IMR-90 (cell line): ENCODE results near the gene TFAP2A. TPM values are rescaled to one million over a fixed set of nuclear protein-coding genes. Genes with fewer than 3 reads are reported as not detected.

ENCODE experiments used
- ATAC-seq: fragments of 200-7000 bp; cut with Tn5 transposase; 2 replicates; pipeline ENCODE4 v1.9.1; 2020; ENCODE audit warnings: low read depth, mild to moderate bottlenecking, moderate library complexity
- BruUV-seq: library from RNA; stranded (reverse); fragments of 400-500 nt; replicated peaks from 2 replicates; lab custom pipeline; 2021; lab: Mats Ljungman, UMichigan
- CTCF ChIA-PET: fragments of 300-600 bp; formaldehyde crosslinking; extraction: SDS; loops from one replicate; lab custom pipeline; 2021; ENCODE audit warnings: antibody characterized with exemption; lab: Yijun Ruan, JAX
- POLR2A ChIA-PET: fragments of 300-600 bp; sonication (Branson Sonifier 250); formaldehyde crosslinking; loops from one replicate; lab custom pipeline; 2022; ENCODE audit warnings: antibody characterized with exemption; ENCODE audit not compliant: unreplicated experiment; lab: Charles Lee
- DNase-seq: peaks from one replicate; pipeline ENCODE4 v3.0.0; 2013
- H2AFZ ChIP-seq: replicated peaks from 2 replicates; pipeline ENCODE3; 2013; ENCODE audit warnings: low read length, mild to moderate bottlenecking; ENCODE audit not compliant: poor library complexity
- H2AK5ac ChIP-seq: 2 replicates; pipeline ENCODE4 v1.6.1; 2013; ENCODE audit warnings: low read depth, low read length, inconsistent platforms
- H2AK9ac ChIP-seq: replicated peaks from 2 replicates; pipeline ENCODE3; 2013; ENCODE audit warnings: mild to moderate bottlenecking, low read depth, low read length, moderate library complexity; ENCODE audit not compliant: poor library complexity
- H2BK120ac ChIP-seq: 2 replicates; pipeline ENCODE4 v1.6.1; 2013; ENCODE audit warnings: low read depth, low read length, inconsistent platforms
- H2BK15ac ChIP-seq: 3 replicates; pipeline ENCODE4 v1.6.1; 2013; ENCODE audit warnings: low read depth, low read length, inconsistent platforms
- H2BK20ac ChIP-seq: 2 replicates; pipeline ENCODE4 v1.6.1; 2013; ENCODE audit warnings: low read depth, mild to moderate bottlenecking, inconsistent platforms, low read length, moderate library complexity
- H2BK5ac ChIP-seq: 2 replicates; pipeline ENCODE4 v1.6.1; 2013; ENCODE audit warnings: mild to moderate bottlenecking, low read depth, low read length, inconsistent platforms; ENCODE audit not compliant: poor library complexity, severe bottlenecking
- H3K14ac ChIP-seq: replicated peaks from 2 replicates; pipeline ENCODE4 v1.6.1; 2013; ENCODE audit warnings: low read depth, low read length, inconsistent platforms
- H3K18ac ChIP-seq: 2 replicates; pipeline ENCODE4 v1.6.1; 2013; ENCODE audit warnings: low read depth, low read length, control low read depth
- H3K23ac ChIP-seq: 2 replicates; pipeline ENCODE4 v1.6.1; 2013; ENCODE audit warnings: low read depth, low read length, inconsistent platforms
- H3K27ac ChIP-seq: 2 replicates; pipeline ENCODE4 v1.5.1; 2013; ENCODE audit warnings: mild to moderate bottlenecking, control low read depth, low read length; ENCODE audit not compliant: insufficient read depth
- H3K27me3 ChIP-seq: 2 replicates; pipeline ENCODE4 v1.6.1; 2013; ENCODE audit warnings: low read length; ENCODE audit not compliant: control insufficient read depth, insufficient read depth
- H3K36me3 ChIP-seq: 2 replicates; pipeline ENCODE4 v1.6.1; 2013; ENCODE audit warnings: low read length, mixed read lengths; ENCODE audit not compliant: control insufficient read depth, insufficient read depth
- H3K4ac ChIP-seq: 2 replicates; pipeline ENCODE4 v1.6.1; 2013; ENCODE audit warnings: low read depth, low read length, inconsistent platforms
- H3K4me1 ChIP-seq: 2 replicates; pipeline ENCODE4 v1.6.1; 2013; ENCODE audit warnings: low read length, mixed read lengths; ENCODE audit not compliant: control insufficient read depth, insufficient read depth
- H3K4me2 ChIP-seq: 2 replicates; pipeline ENCODE4 v1.6.1; 2013; ENCODE audit warnings: low read depth, mild to moderate bottlenecking, control low read depth, low read length, moderate library complexity
- H3K4me3 ChIP-seq: 2 replicates; pipeline ENCODE4 v1.5.1; 2013; ENCODE audit warnings: low read depth, mild to moderate bottlenecking, control low read depth, low read length, moderate library complexity; ENCODE audit not compliant: insufficient read depth
- H3K56ac ChIP-seq: 2 replicates; pipeline ENCODE4 v1.6.1; 2013; ENCODE audit warnings: low read length, inconsistent platforms; ENCODE audit not compliant: insufficient read depth; ENCODE audit errors: extremely low read depth
- H3K79me1 ChIP-seq, 2 experiments: 2 replicates each; pipeline ENCODE4 v1.6.1; 2013; ENCODE audit warnings: low read length in 2 of 2, inconsistent platforms in 1 of 2, low read depth in 1 of 2
- H3K9ac ChIP-seq: 2 replicates; pipeline ENCODE4 v1.6.1; 2013; ENCODE audit warnings: low read depth, low read length, control low read depth
- H3K9me1 ChIP-seq: 2 replicates; pipeline ENCODE4 v1.6.1; 2013; ENCODE audit warnings: low read length, inconsistent platforms; ENCODE audit not compliant: insufficient read depth
- H3K9me3 ChIP-seq: 2 replicates; pipeline ENCODE4 v1.6.1; 2013; ENCODE audit warnings: low read length; ENCODE audit not compliant: control insufficient read depth, insufficient read depth
- H4K20me1 ChIP-seq: 2 replicates; pipeline ENCODE4 v1.6.1; 2013; ENCODE audit warnings: low read length, inconsistent platforms; ENCODE audit not compliant: insufficient read depth
- H4K5ac ChIP-seq: 2 replicates; pipeline ENCODE4 v1.6.1; 2013; ENCODE audit warnings: mild to moderate bottlenecking, low read depth, low read length, control low read depth
- H4K8ac ChIP-seq, 2 experiments: 2 replicates each; pipeline ENCODE4 v1.6.1; 2013; ENCODE audit warnings: low read depth in 2 of 2, low read length in 2 of 2, control low read depth in 1 of 2, inconsistent platforms in 1 of 2
- H4K91ac ChIP-seq: 2 replicates; pipeline ENCODE4 v1.6.1; 2013; ENCODE audit warnings: low read depth, low read length, inconsistent platforms; ENCODE audit not compliant: insufficient read depth
- BHLHE40 ChIP-seq: fragments of 150-350 bp; IDR thresholded peaks from 2 replicates; pipeline ENCODE4 v1.6.1; 2016; ENCODE audit warnings: mild to moderate bottlenecking, low read depth, low read length
- FOS ChIP-seq: fragments of 150-350 bp; IDR thresholded peaks from 2 replicates; pipeline ENCODE4 v1.6.1; 2016; ENCODE audit warnings: low read depth, low read length
- MAZ ChIP-seq: IDR thresholded peaks from 2 replicates; pipeline ENCODE4 v1.6.1; 2012; ENCODE audit warnings: low read depth, mild to moderate bottlenecking, low read length, improper control_type of control experiment, moderate library complexity, borderline replicate concordance
- POLR2A ChIP-seq: IDR thresholded peaks from 2 replicates; pipeline ENCODE4 v1.6.1; 2012; ENCODE audit warnings: mild to moderate bottlenecking, low read depth, low read length
- WGBS, 2 experiments: methylation state at CpG; one replicate each; pipeline versions ENCODE4 v1.1.5 to v1.1.7; 2013; ENCODE audit warnings: missing lambda C conversion rate in 2 of 2; ENCODE audit not compliant: insufficient read length in 1 of 2; ENCODE audit errors: extremely low coverage in 2 of 2; 5-methylcytosine and 5-hydroxymethylcytosine counted together
- dilution Hi-C: fragments of 300-500 bp; cut with HindIII; formaldehyde crosslinking; loops from one replicate; pipeline ENCODE4 v1.14.3; 2018; ENCODE audit warnings: low sequenced_read_pairs; ENCODE audit not compliant: unreplicated experiment
- in situ Hi-C: fragments of 300-500 bp; cut with MboI; formaldehyde crosslinking; loops from 3 replicates; pipeline ENCODE4 v1.14.3; 2019; ENCODE audit warnings: low sequenced_read_pairs, inconsistent platforms, mixed read lengths
- intact Hi-C: fragments of 100-400 bp; cut with micrococcal nuclease; formaldehyde crosslinking; loops from 2 replicates; pipeline ENCODE4 v1.10.0; 2022
- polyA plus RNA-seq, 3 experiments: library from polyadenylated mRNA; depleted of rRNA; stranded (reverse); fragments of >200 nt; gene quantifications; 2 replicates each; pipeline ENCODE4 v1.2.3, GENCODE V29; 2012; ENCODE audit warnings: low replicate concordance in 1 of 3
- total RNA-seq: library from RNA; depleted of rRNA; stranded (reverse); fragments of >200 nt; gene quantifications from 2 replicates; pipeline ENCODE4 v1.2.3, GENCODE V29; 2012

TFAP2A gene
- total and polyA plus RNA-seq, 2 of the 4 experiments (the other 2 are of a cell fraction), result 0.72 to 7.1 TPM

DNA sequence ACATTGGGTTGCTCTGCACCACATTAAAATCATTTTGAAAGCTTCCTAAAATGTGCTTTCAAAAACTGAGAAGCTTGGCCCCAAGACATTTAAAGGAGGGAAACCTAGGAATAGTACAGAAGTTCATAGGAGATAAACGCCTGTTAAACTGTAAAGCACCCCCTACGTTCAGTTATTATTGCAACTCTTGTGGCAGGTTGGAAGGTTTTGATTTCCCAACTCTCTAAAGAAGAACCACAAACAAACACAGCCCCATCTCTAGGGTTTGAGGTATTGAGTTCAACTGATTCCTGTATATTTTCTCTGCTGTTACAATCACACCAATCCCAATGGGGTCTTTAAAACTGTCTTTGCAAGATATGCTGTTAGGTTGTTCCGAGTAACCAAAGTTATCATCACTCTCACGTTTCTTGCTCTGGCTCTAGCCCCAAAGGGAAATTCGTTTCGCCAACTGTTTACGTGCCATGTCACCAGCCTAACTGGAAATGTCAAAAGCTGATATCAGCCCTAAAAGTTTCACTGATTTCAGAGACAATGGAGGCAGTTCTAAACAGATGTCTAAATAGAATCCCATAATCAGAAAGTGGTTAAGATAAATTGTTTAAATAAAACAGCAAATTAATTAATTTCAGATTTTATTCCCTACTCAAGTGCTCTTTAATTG lies 12.1 kb downstream of the TFAP2A start:
- no peak overlapping the region for H2AFZ ChIP-seq
- H2AK9ac ChIP-seq, result no peak overlapping the region
- TF ChIP-seq FOS (no peak), MAZ (no peak), BHLHE40 (no peak), POLR2A (no peak)
- BruUV-seq, result no TSS peak
- H3K23ac ChIP-seq, result no peak overlapping the region
- H4K8ac ChIP-seq, result no peak overlapping the region
- no peak overlapping the region for H3K27ac ChIP-seq
- no peak overlapping the region for H2BK5ac ChIP-seq
- peaks cover 2% of the 10 kb centered on the region for H3K4me1 ChIP-seq
- H2BK20ac ChIP-seq, result no peak overlapping the region; the same call in 1 of the 2 replicates
- peaks cover 0 to 9% of the 10 kb centered on the region in 2 experiments; a peak in 1 of 4 replicates for H3K79me1 ChIP-seq
- in situ Hi-C loops (loop anchor here (25.0 kb wide), 2 partner anchors 865 to 1965 kb away; partner anchors contain the start of gene SLC35B3), intact Hi-C loops (loop anchor here (5.0 to 10.0 kb wide), 2 partner anchors 85 to 258 kb away; no protein-coding TSS in a partner anchor), dilution Hi-C loops (no loop called here)
- no peak overlapping the region for H2AK5ac ChIP-seq
- no peak overlapping the region for H4K91ac ChIP-seq
- no peak overlapping the region for H3K4me2 ChIP-seq
- CTCF ChIA-PET, result no interaction called here
- WGBS, 2 experiments, result 20% methylated on average over 1 of the region's 7 CpGs; no CpG with 5 or more reads in 1 of the 2 experiments
- no peak overlapping the region for H3K14ac ChIP-seq
- POLR2A ChIA-PET, result no interaction called here
- no peak overlapping the region for H3K18ac ChIP-seq
- H4K20me1 ChIP-seq, result no peaks in the 10 kb centered on the region; the same call in 1 of the 2 replicates
- H3K9ac ChIP-seq, result no peak overlapping the region
- H3K27me3 ChIP-seq, result peaks cover 8% of the 10 kb centered on the region
- H3K36me3 ChIP-seq, result no peaks in the 10 kb centered on the region
- H3K56ac ChIP-seq, result no peak overlapping the region
- no peak overlapping the region for H2BK120ac ChIP-seq
- DNase-seq (no peak), ATAC-seq (no peak)
- H3K4ac ChIP-seq, result no peak overlapping the region
- H4K5ac ChIP-seq, result no peak overlapping the region
- H3K4me3 ChIP-seq, result no peak overlapping the region
- H2BK15ac ChIP-seq, result no peak overlapping the region
- H3K9me3 ChIP-seq, result no peaks in the 10 kb centered on the region
- 0 out of 2 replicates have a peak, but pooled peaks cover 4% of the 10 kb centered on the region for H3K9me1 ChIP-seq
